ENCODE data around the gene ZBTB22. TPM values are rescaled to one million over a fixed set of nuclear protein-coding genes. Genes with fewer than 3 reads are reported as not detected.

Gene ZBTB22
- total and polyA plus RNA-seq, 4 donors, result 16.4 to 25.7 (median 20.9) TPM

- Histone ChIP-seq H3K9me3 (ENCODE audit: control insufficient read depth in 4 of 4, insufficient read depth in 3 of 4, low read length in 3 of 4) (no peaks in the 10 kb centered on the region), H3K27me3 (ENCODE audit: control insufficient read depth in 3 of 3, insufficient read depth in 3 of 3, low read length in 2 of 3) (no peaks in the 10 kb centered on the region), H3K4me1 (ENCODE audit: control insufficient read depth in 5 of 5, insufficient read depth in 5 of 5, low read length in 5 of 5) (peaks cover 6 to 30% (median 13%) of the 10 kb centered on the region in 5 donors), H3K36me3 (ENCODE audit: control insufficient read depth in 4 of 4, insufficient read depth in 4 of 4, low read length in 4 of 4) (peaks cover 4 to 32% (median 28%) of the 10 kb centered on the region in 4 donors), H3K9ac (ENCODE audit: insufficient read depth in 1 of 2, low read length in 2 of 2) (no peak overlapping the region), H3K4me3 (no peak overlapping the region), H3K27ac (ENCODE audit: low read depth in 1 of 2, low read length in 1 of 2) (no peak overlapping the region)
- 75 to 90% methylated on average over 9 of the region's 9 CpGs for WGBS, 2 donors
- no peak for TF ChIP-seq CTCF (IDR thresholded peaks at IDR 0.05; ENCODE audit: control extremely low read depth, extremely low read depth)
- ATAC-seq (ENCODE audit: insufficient read depth, low FRiP score) (no peak), DNase-seq (no peak)
Measured at GRCh38 chr6:33321227-33321626, 3.7 kb upstream of the ZBTB22 start.

- Histone ChIP-seq H3K9me3 (ENCODE audit: control insufficient read depth in 4 of 4, insufficient read depth in 3 of 4, low read length in 3 of 4) (no peaks in the 10 kb centered on the region), H3K27ac (ENCODE audit: low read depth in 1 of 2, low read length in 1 of 2) (peak overlapping the region in 1 of 2 donors; percentile 2), H3K9ac (ENCODE audit: insufficient read depth in 1 of 2, low read length in 2 of 2) (no peak overlapping the region), H3K27me3 (ENCODE audit: control insufficient read depth in 3 of 3, insufficient read depth in 3 of 3, low read length in 2 of 3) (no peaks in the 10 kb centered on the region), H3K36me3 (ENCODE audit: control insufficient read depth in 4 of 4, insufficient read depth in 4 of 4, low read length in 4 of 4) (peaks cover 4 to 39% (median 30%) of the 10 kb centered on the region in 4 donors), H3K4me1 (ENCODE audit: control insufficient read depth in 5 of 5, insufficient read depth in 5 of 5, low read length in 5 of 5) (peaks cover 6 to 30% (median 13%) of the 10 kb centered on the region in 5 donors), H3K4me3 (no peak overlapping the region)
- ATAC-seq (ENCODE audit: insufficient read depth, low FRiP score) (no peak), DNase-seq (no peak)
- TF ChIP-seq CTCF (IDR thresholded peaks at IDR 0.05; ENCODE audit: control extremely low read depth, extremely low read depth), result no peak
- WGBS, 2 donors, result 82 to 83% methylated on average over 32 of the region's 32 CpGs
Measured at GRCh38 chr6:33320315-33321181, 3.0 kb upstream of the ZBTB22 start.

- no peaks in the 10 kb centered on the region for H3K27me3 ChIP-seq (ENCODE audit: control insufficient read depth in 3 of 3, insufficient read depth in 3 of 3, low read length in 2 of 3)
- no peak overlapping the region for H3K9ac ChIP-seq (ENCODE audit: insufficient read depth in 1 of 2, low read length in 2 of 2)
- H3K36me3 ChIP-seq (ENCODE audit: control insufficient read depth in 4 of 4, insufficient read depth in 4 of 4, low read length in 4 of 4), result peaks cover 4 to 41% (median 30%) of the 10 kb centered on the region in 4 donors
- H3K4me3 ChIP-seq, result no peak overlapping the region
- H3K9me3 ChIP-seq (ENCODE audit: control insufficient read depth in 4 of 4, insufficient read depth in 3 of 4, low read length in 3 of 4), result no peaks in the 10 kb centered on the region
- H3K27ac ChIP-seq (ENCODE audit: low read depth in 1 of 2, low read length in 1 of 2), result no peak overlapping the region
- ATAC-seq (ENCODE audit: insufficient read depth, low FRiP score) (no peak), DNase-seq (no peak)
- H3K4me1 ChIP-seq (ENCODE audit: control insufficient read depth in 5 of 5, insufficient read depth in 5 of 5, low read length in 5 of 5), result peaks cover 7 to 34% (median 15%) of the 10 kb centered on the region in 5 donors
- 95 to 97% methylated on average over 3 of the region's 3 CpGs for WGBS, 2 donors
- no peak for TF ChIP-seq CTCF (IDR thresholded peaks at IDR 0.05; ENCODE audit: control extremely low read depth, extremely low read depth)
Measured at GRCh38 chr6:33319939-33320314, 2.4 kb upstream of the ZBTB22 start.
